HG03432 (cell line): ENCODE data around the gene C1QTNF4.
A peak's percentile ranks its signal among the peaks of the same experiment; 100 is the strongest.

ENCODE experiments used
- ATAC-seq: cut with Tn5 transposase; IDR thresholded peaks from one replicate; pipeline ENCODE4 v1.9.1; 2021; ENCODE audit warnings: mild to moderate bottlenecking, moderate library complexity; ENCODE audit not compliant: unreplicated experiment

The C1QTNF4 gene

GRCh38 chr11:47593492-47593933, 698 bp downstream of the C1QTNF4 start:
- ATAC-seq, result no peak

GRCh38 chr11:47592970-47593369, 1.2 kb downstream of the C1QTNF4 start:
- no peak for ATAC-seq

DNA sequence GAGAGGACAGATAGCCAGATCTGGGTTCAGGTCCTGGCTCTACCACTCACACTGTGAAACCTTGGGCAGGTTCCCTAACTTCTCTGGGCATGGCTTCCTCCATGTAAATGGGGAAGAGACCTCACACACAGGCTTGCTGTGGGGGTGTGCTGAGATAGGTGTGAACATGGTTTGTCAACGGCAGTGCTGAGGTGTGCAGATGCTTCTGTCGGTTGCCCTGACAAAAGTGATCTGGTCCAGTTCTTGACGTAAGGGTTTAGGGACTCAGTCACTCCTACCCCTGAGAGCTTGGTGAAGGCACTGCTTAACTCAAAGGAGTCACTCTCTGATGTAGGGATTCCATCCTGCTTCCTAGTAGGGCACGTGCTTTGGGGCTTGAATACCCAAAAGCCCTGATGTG, 2.0 kb downstream of the C1QTNF4 start:
- no peak for ATAC-seq

DNA sequence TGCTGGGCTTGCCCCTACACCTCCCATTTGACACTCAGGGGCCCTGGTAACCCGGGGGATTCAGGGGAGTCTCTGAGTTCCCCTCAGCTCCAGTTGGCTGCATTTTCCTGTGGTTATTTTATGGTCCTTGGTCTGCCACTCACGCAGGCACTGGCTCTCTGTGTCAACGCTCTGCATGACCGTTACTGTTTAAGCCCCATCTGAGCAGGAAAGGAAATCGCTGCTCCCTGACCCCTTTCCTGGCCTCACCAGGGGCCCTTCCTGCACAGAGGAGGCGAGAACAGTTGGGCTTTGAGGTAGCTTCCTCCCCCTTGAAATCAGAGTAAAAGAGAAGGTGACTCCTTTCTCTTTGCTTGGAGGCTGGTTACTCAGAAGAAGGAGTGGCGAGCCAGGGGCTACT, 2.4 kb downstream of the C1QTNF4 start:
- ATAC-seq, result peak; percentile 30

- ATAC-seq, result no peak
These were observed 4.0 kb downstream of the C1QTNF4 start for GRCh38 chr11:47589977-47590861.

GRCh38 chr11:47589584-47589976, 4.6 kb downstream of the C1QTNF4 start:
- ATAC-seq, result no peak

DNA sequence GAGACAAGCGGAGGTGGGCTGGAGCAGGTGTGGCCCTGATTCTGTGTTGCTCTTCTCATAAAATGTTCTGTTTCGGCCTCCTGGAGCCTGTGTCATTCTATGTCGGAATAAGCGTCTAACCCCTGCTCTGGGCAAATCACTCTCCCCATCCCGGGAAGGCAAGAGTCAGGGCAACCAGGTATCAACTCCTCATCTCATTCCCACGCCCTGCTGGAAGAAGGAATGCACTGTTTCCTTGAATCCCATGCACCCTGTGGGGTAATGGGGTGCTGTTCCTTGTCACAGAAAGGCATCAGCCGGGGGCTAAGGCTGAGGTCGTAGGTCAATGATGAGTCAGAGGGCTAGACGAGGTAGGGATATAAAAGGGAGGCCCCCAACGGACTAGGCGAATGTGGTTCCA, 5.1 kb downstream of the C1QTNF4 start:
- ATAC-seq, result no peak

DNA sequence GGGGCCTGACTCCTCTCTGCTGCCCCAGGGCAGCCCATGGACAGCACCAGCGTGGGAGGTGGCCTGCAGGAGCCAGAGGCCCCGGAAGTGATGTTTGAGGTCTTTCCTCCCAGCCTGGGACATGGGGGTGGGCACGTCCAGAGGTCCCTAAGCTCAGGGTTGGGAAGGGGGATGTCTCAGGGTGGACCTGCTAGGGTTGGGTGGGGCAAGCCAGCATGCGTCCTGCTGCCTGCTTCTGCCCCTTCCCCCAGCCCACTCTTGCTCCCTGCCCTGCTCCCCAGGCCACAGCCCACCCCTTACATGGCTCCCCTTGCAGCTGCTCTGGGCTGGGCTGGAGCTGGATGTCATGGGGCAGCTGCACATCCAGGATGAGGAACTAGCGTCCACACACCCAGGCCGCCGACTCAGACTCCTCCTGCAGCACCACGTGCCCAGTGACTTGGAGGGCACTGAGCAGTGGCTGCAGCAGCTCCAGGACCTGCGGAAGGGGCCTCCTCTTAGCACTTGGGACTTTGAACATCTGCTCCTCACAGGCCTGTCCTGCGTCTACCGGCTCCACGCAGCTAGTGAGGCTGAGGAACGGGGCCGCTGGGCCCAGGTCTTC, 6.4 kb downstream of the C1QTNF4 start:
- no peak for ATAC-seq

- ATAC-seq, result no peak
These were observed 7.0 kb downstream of the C1QTNF4 start for GRCh38 chr11:47587039-47587716.

DNA sequence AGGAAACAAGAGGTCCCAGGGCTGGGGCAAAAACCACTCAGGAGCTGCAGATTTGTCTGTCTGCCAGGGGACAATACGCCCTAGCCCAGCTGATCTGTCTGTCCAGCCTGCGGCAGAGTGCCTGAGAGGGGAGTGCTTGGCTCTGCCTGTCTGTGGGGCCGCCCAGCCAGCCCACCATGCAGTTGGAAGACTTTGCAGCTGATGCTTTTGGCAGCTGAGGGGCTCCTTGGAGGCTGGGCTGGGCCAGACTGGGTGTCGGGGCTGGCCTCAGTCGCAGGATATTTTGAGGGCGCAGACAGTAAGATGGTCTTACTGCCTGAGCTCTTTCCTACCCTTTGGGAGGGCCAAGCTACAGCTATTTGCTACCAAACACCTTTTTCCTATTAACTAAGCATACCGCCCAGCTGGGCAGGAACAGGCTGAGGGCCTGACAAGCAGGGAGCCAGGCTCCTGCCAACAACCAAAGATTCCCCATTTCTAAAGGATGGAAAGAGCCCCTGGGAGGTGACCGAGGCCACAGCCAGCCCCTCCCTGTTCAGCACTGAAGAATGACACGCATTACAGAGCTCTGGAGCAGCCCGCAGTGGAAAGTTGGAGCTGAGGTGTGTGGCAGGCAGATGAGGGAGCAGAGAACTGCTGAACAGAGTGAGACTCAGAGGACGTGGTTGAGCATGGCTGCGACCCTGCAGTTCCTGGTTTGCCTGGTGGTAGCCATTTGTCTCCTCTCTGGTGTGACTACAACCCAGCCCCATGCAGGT, 7.9 kb downstream of the C1QTNF4 start, which contains the start of gene FAM180B:
Gene FAM180B (plus strand): TSS at position 581 of the 758 bp plus-strand sequence. CDS start 91 bp downstream, at position 672.
- no peak for ATAC-seq

- no peak for ATAC-seq
These were observed 10.4 kb downstream of the C1QTNF4 start for GRCh38 chr11:47583844-47584243.

DNA sequence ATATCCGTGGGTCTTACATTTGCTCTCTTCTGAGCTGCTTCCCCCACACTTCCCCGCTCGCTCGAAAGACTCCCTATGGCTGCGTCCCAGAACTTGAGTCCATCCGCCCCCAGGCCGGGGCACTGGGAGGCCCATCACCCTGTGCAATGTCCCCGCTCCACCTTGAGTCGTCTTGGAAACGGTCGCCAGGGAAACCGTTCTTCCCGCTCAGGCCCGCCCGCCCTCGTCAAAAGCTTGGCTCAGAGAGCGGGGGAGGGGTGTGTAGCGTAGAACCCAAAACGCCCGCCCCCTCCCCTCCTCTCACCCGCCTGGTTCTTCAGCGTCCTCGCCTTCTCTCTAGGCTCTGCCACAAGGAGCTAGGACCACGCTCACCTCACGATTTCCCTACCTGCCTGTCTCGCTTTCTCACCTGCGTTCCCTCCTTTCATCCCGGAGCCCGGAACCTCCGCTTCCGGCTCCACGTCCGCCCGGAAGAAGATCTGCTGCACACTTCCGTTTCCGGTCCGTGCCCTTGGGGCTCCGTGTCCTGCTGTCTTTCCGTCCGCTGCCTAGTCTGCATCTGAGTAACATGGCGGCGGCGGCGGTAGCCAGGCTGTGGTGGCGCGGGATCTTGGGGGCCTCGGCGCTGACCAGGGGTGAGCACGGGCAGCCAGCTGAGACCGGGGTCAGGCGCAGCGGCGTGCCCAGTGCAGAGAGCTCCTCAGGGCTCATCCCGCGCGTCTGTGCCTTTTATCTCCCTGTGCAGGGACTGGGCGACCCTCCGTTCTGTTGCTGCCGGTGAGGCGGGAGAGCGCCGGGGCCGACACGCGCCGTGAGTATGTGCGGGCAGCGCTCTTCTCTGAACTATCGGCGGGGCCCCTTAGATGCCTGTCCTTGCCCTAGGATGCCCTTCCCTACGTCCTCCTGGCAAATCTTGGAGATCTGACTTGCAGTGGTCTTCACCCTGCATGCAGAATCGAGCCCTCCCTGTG, 15.4 kb downstream of the C1QTNF4 start, which contains the start of the genes KBTBD4 and NDUFS3:
Gene KBTBD4 (minus strand): TSS at position 447 of the 971 bp plus-strand sequence. CDS start 19 bp downstream, at position 428.
Gene NDUFS3 (plus strand): TSS at position 551 of the 971 bp plus-strand sequence. CDS start 18 bp downstream, at position 569.
- peak; percentile 95 for ATAC-seq

DNA sequence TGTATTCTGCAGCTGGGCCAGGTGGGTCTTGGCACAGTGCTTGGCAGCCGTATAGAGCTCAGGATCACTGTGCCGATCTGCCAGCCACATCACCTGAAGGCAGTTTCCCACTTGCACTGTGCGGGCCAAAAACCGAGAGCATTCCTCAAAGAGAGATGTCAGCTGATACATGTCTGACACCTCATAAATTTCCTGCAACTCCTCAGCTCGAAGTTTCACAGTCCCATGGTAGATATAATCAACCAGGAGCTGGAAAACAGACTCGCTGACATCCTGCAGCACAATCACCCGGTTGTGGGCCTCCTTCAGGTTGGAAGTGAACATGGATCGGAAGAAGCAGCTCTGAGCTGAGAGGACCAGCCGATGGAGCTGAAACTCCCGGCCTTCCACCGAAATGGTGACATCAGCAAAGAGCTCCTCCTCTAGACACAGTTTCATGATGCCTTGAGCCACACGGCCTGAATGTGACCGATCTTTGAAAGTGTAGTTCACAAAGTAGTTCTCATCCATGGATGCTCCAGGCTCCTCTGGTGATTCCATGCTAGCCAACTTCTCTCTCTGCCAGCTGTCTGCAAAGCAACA, 16.7 kb downstream of the C1QTNF4 start:
- no peak for ATAC-seq

- ATAC-seq, result no peak
These were observed 20.9 kb downstream of the C1QTNF4 start for GRCh38 chr11:47573321-47573720.

GRCh38 chr11:47572715-47573255, 21.4 kb downstream of the C1QTNF4 start:
- no peak for ATAC-seq

DNA sequence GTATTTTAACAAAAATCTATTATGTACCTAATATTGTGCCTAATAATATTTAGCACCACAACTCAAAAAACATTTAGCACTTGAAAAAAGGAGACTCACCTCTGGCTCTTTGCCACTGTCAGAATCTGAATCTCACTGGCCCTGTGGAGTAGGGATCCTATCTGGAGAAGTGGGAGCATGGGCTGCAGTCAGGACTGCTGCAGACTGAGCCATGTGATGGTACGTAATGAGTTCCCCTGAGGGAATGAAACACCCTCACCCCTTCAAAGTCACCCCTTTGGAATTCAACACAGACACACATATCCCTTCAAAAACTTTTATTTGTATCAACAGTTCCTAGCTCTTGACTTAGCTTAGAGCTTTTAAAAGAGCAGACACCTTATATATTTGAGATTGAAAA, 22.3 kb downstream of the C1QTNF4 start:
- no peak for ATAC-seq

- ATAC-seq, result no peak
These were observed 22.9 kb downstream of the C1QTNF4 start for GRCh38 chr11:47571357-47571729.

- no peak for ATAC-seq
These were observed 23.4 kb downstream of the C1QTNF4 start for GRCh38 chr11:47570651-47571356.
